H1 (cell line): Measurements from ENCODE around the gene CDKN1A. TPM values are rescaled to one million over a fixed set of nuclear protein-coding genes. Genes with fewer than 3 reads are reported as not detected.

ENCODE experiments used
- CTCF ChIA-PET: fragments of 300-600 bp; sonication (Branson Sonifier 250); formaldehyde crosslinking; loops from one replicate; lab custom pipeline; 2021; ENCODE audit not compliant: partially characterized antibody; lab: Charles Lee
- POLR2A ChIA-PET: fragments of 300-600 bp; sonication (Branson Sonifier 250); formaldehyde crosslinking; loops from one replicate; lab custom pipeline; 2021; ENCODE audit warnings: inconsistent platforms; ENCODE audit not compliant: partially characterized antibody; lab: Charles Lee
- DNase-seq, 2 experiments: peaks; one replicate each; pipeline versions ENCODE4 v3.0.0 to v3.0.0-alpha.2; 2010 to 2022; ENCODE audit warnings: low spot score in 2 of 2, low read depth in 1 of 2, mixed read lengths in 1 of 2
- FAIRE-seq: peaks from 2 replicates; lab custom pipeline; 2011; peaks lifted over from hg19 to GRCh38; lab: Jason Lieb, UNC
- H2AFZ ChIP-seq: 2 replicates; pipeline ENCODE4 v1.8.1; 2012; ENCODE audit warnings: low read length, inconsistent platforms
- H2AK5ac ChIP-seq: 2 replicates; pipeline ENCODE4 v1.6.1; 2013; ENCODE audit warnings: low read depth, low read length
- H2BK120ac ChIP-seq: replicated peaks from 2 replicates; pipeline ENCODE3; 2013; ENCODE audit warnings: low read depth, low read length, inconsistent platforms
- H2BK12ac ChIP-seq: 2 replicates; pipeline ENCODE4 v1.6.1; 2013; ENCODE audit warnings: low read depth, low read length
- H2BK15ac ChIP-seq: 2 replicates; pipeline ENCODE4 v1.6.1; 2013; ENCODE audit warnings: low read length
- H2BK20ac ChIP-seq: 2 replicates; pipeline ENCODE4 v1.6.1; 2013; ENCODE audit warnings: low read length
- H2BK5ac ChIP-seq: 2 replicates; pipeline ENCODE4 v1.6.1; 2013; ENCODE audit warnings: low read depth, low read length
- H3K14ac ChIP-seq: 2 replicates; pipeline ENCODE4 v1.6.1; 2013; ENCODE audit warnings: inconsistent platforms; ENCODE audit not compliant: insufficient read length
- H3K18ac ChIP-seq: 2 replicates; pipeline ENCODE4 v1.6.1; 2013; ENCODE audit warnings: low read length; ENCODE audit errors: extremely low read depth
- H3K23ac ChIP-seq: 2 replicates; pipeline ENCODE4 v1.6.1; 2013; ENCODE audit warnings: inconsistent platforms; ENCODE audit not compliant: insufficient read length
- H3K23me2 ChIP-seq: 2 replicates; pipeline ENCODE4 v1.6.1; 2013; ENCODE audit warnings: low read depth, low read length
- H3K27ac ChIP-seq: 2 replicates; pipeline ENCODE4 v1.6.1; 2011; ENCODE audit warnings: low read depth, low read length, inconsistent platforms
- H3K27me3 ChIP-seq, 4 experiments: replicated peaks in 1 of 4; 1 replicate in 1 of 4; 2 replicates in 3 of 4; pipeline versions ENCODE4 v1.6.1 to v1.8.1; 2011 to 2013; ENCODE audit warnings: low read length in 3 of 4, mild to moderate bottlenecking in 3 of 4, inconsistent platforms in 2 of 4, mixed read lengths in 2 of 4, moderate library complexity in 1 of 4; ENCODE audit not compliant: control insufficient read depth in 3 of 4, insufficient read depth in 3 of 4; ENCODE audit errors: extremely low read depth in 1 of 4
- H3K36me3 ChIP-seq, 4 experiments: 2 replicates each; pipeline versions ENCODE4 v1.6.1 to v1.8.1; 2011 to 2013; ENCODE audit warnings: mild to moderate bottlenecking in 4 of 4, low read length in 3 of 4, moderate library complexity in 2 of 4, control low read depth in 1 of 4, inconsistent platforms in 1 of 4; ENCODE audit not compliant: insufficient read depth in 4 of 4, control insufficient read depth in 2 of 4
- H3K4ac ChIP-seq: replicated peaks from 2 replicates; pipeline ENCODE3; 2013; ENCODE audit warnings: low read length, low read depth, mixed read lengths, inconsistent platforms; ENCODE audit not compliant: insufficient read length
- H3K4me1 ChIP-seq, 4 experiments: replicated peaks in 1 of 4; 1 replicate in 1 of 4; 2 replicates in 3 of 4; pipeline versions ENCODE4 v1.6.1 to v1.8.1; 2011 to 2013; ENCODE audit warnings: low read length in 3 of 4, inconsistent platforms in 2 of 4, mixed read lengths in 1 of 4; ENCODE audit not compliant: insufficient read depth in 4 of 4, control insufficient read depth in 3 of 4
- H3K4me2 ChIP-seq, 2 experiments: 2 replicates each; pipeline versions ENCODE4 v1.6.1 to v1.8.1; 2011 to 2013; ENCODE audit warnings: low read depth in 2 of 2, low read length in 2 of 2, control low read depth in 1 of 2, inconsistent platforms in 1 of 2, mild to moderate bottlenecking in 1 of 2; ENCODE audit not compliant: insufficient read depth in 1 of 2
- H3K4me3 ChIP-seq, 4 experiments: fragments of 200-600, 300-600 bp in 1 of 4; sonication (generic), shearing (Covaris generic), sonication (Bioruptor Twin) in 1 of 4; 2 replicates each; pipeline versions ENCODE4 v1.5.1 to v1.8.1; 2011 to 2016; ENCODE audit warnings: low read length in 4 of 4, low read depth in 3 of 4, control low read depth in 2 of 4, inconsistent platforms in 2 of 4, mild to moderate bottlenecking in 2 of 4, mixed read lengths in 1 of 4, moderate library complexity in 1 of 4; ENCODE audit not compliant: insufficient read depth in 2 of 4; ENCODE audit errors: extremely low read depth in 1 of 4
- H3K56ac ChIP-seq: replicated peaks from 2 replicates; pipeline ENCODE3; 2013; ENCODE audit warnings: low read depth, mild to moderate bottlenecking, mixed read lengths, low read length, inconsistent platforms; ENCODE audit not compliant: insufficient read length
- H3K79me1 ChIP-seq: 2 replicates; pipeline ENCODE4 v1.6.1; 2013; ENCODE audit warnings: low read depth, low read length, control low read depth
- H3K79me2 ChIP-seq, 2 experiments: 2 replicates each; pipeline versions ENCODE4 v1.6.1 to v1.8.1; 2012 to 2013; ENCODE audit warnings: low read length in 2 of 2, mild to moderate bottlenecking in 2 of 2, inconsistent platforms in 1 of 2; ENCODE audit not compliant: insufficient read depth in 2 of 2, control insufficient read depth in 1 of 2
- H3K9ac ChIP-seq, 4 experiments: replicated peaks in 1 of 4; 1 replicate in 1 of 4; 2 replicates in 3 of 4; pipeline versions ENCODE4 v1.6.1 to v1.8.1; 2011 to 2013; ENCODE audit warnings: low read depth in 3 of 4, low read length in 3 of 4, control low read depth in 2 of 4, mild to moderate bottlenecking in 2 of 4, moderate library complexity in 2 of 4, inconsistent platforms in 1 of 4; ENCODE audit errors: extremely low read depth in 1 of 4
- H3K9me3 ChIP-seq, 2 experiments: 2 replicates each; pipeline versions ENCODE4 v1.6.1 to v1.8.1; 2012 to 2013; ENCODE audit warnings: mild to moderate bottlenecking in 2 of 2, moderate library complexity in 2 of 2, control low read depth in 1 of 2, inconsistent platforms in 1 of 2, low read depth in 1 of 2, low read length in 1 of 2, mixed read lengths in 1 of 2; ENCODE audit not compliant: insufficient read depth in 2 of 2
- H4K20me1 ChIP-seq, 2 experiments: replicated peaks in 1 of 2; 2 replicates each; pipeline versions ENCODE3 to v1.8.1; 2011 to 2013; ENCODE audit warnings: inconsistent platforms in 2 of 2, low read length in 2 of 2, mild to moderate bottlenecking in 1 of 2; ENCODE audit not compliant: insufficient read depth in 2 of 2, control insufficient read depth in 1 of 2
- H4K5ac ChIP-seq: 2 replicates; pipeline ENCODE4 v1.6.1; 2013; ENCODE audit warnings: low read length, low read depth, mixed read lengths, inconsistent platforms; ENCODE audit not compliant: insufficient read length
- H4K8ac ChIP-seq: 2 replicates; pipeline ENCODE4 v1.8.0; 2013; ENCODE audit warnings: mild to moderate bottlenecking, moderate library complexity, low read length, inconsistent platforms; ENCODE audit not compliant: insufficient read depth; ENCODE audit errors: extremely low read depth
- H4K91ac ChIP-seq: replicated peaks from 2 replicates; pipeline ENCODE3; 2013; ENCODE audit warnings: low read length, mixed read lengths, inconsistent platforms; ENCODE audit not compliant: insufficient read length
- BACH1 ChIP-seq: IDR thresholded peaks from 2 replicates; pipeline ENCODE4 v1.6.1; 2012; ENCODE audit warnings: low read length, improper control_type of control experiment
- CEBPB ChIP-seq: IDR thresholded peaks from 2 replicates; pipeline ENCODE4 v1.6.1; 2012; ENCODE audit warnings: low read depth, low read length
- HDAC6 ChIP-seq: IDR thresholded peaks from one replicate; pipeline ENCODE4 v1.7.1; 2012; ENCODE audit warnings: low read depth, mild to moderate bottlenecking, inconsistent platforms, low read length, moderate library complexity
- SIRT6 ChIP-seq: IDR thresholded peaks from one replicate; pipeline ENCODE4 v1.7.1; 2012; ENCODE audit warnings: low read length, inconsistent platforms
- SUZ12 ChIP-seq: fragments of 200-600 bp; sonication (generic); IDR thresholded peaks from 2 replicates; pipeline ENCODE4 v1.6.1; 2012; ENCODE audit warnings: mild to moderate bottlenecking, inconsistent platforms, low read length, moderate library complexity, mixed read lengths
- TAF7 ChIP-seq: optimal IDR thresholded peaks from 2 replicates; pipeline ENCODE3; 2011; ENCODE audit warnings: low read depth, mild to moderate bottlenecking, inconsistent platforms, low read length, moderate library complexity, borderline replicate concordance
- TEAD4 ChIP-seq: IDR thresholded peaks from 2 replicates; pipeline ENCODE4 v1.6.1; 2012; ENCODE audit warnings: low read depth, low read length, inconsistent platforms, mixed read lengths
- WGBS, 2 experiments: shearing (Covaris generic) in 1 of 2; methylation state at CpG; one replicate each; pipeline versions ENCODE4 v1.1.6 to v1.1.7; 2013 to 2015; ENCODE audit warnings: low lambda C conversion rate in 2 of 2, mixed read lengths in 2 of 2, inconsistent platforms in 1 of 2, low coverage in 1 of 2, missing lambda C conversion rate in 1 of 2; ENCODE audit not compliant: insufficient replicate concordance in 2 of 2, insufficient coverage in 1 of 2, insufficient read length in 1 of 2; ENCODE audit errors: extremely low coverage in 1 of 2, missing lambda C conversion rate in 1 of 2; 5-methylcytosine and 5-hydroxymethylcytosine counted together
- polyA plus RNA-seq, 7 experiments: library from polyadenylated mRNA; depleted of rRNA in 3 of 7; stranded (reverse) in 5 of 7; unstranded in 2 of 7; fragments of >200 nt in 5 of 7; fragments of 200-250 nt in 2 of 7; gene quantifications; 1 replicate in 5 of 7; 2 replicates in 1 of 7; 4 replicates in 1 of 7; pipeline versions ENCODE4 v1.2.1 to v1.2.3, GENCODE V29; 2011 to 2013; ENCODE audit warnings: missing spikeins in 2 of 7, mixed read lengths in 2 of 7
- total RNA-seq: library from RNA; stranded (reverse); fragmentation: NEBNext Ultra II Directional; extraction: Animal tissue kit (Norgen Biotek cat#: 25700); gene quantifications from 2 replicates; pipeline ENCODE4 v1.2.1, GENCODE V29; 2021
- TF ChIP-seq, protein P1 (sequence below): IDR thresholded peaks from 2 replicates; pipeline ENCODE4 v1.6.1; 2012; ENCODE audit warnings: inconsistent platforms
- TF ChIP-seq, protein P2 (sequence below), 3 experiments: IDR thresholded peaks; 1 replicate in 2 of 3; 2 replicates in 1 of 3; pipeline versions ENCODE4 v1.5.1 to v1.6.1; 2011; ENCODE audit warnings: low read length in 3 of 3, mild to moderate bottlenecking in 3 of 3, inconsistent platforms in 2 of 3, low read depth in 1 of 3, moderate library complexity in 1 of 3; ENCODE audit not compliant: insufficient read depth in 1 of 3; ENCODE audit errors: control extremely low read depth in 1 of 3

Gene CDKN1A
- total and polyA plus RNA-seq, 2 of the 8 experiments (the other 6 are each of a cell fraction or from before 2014, with no cell fraction given): 15.2 to 36.0 TPM

DNA sequence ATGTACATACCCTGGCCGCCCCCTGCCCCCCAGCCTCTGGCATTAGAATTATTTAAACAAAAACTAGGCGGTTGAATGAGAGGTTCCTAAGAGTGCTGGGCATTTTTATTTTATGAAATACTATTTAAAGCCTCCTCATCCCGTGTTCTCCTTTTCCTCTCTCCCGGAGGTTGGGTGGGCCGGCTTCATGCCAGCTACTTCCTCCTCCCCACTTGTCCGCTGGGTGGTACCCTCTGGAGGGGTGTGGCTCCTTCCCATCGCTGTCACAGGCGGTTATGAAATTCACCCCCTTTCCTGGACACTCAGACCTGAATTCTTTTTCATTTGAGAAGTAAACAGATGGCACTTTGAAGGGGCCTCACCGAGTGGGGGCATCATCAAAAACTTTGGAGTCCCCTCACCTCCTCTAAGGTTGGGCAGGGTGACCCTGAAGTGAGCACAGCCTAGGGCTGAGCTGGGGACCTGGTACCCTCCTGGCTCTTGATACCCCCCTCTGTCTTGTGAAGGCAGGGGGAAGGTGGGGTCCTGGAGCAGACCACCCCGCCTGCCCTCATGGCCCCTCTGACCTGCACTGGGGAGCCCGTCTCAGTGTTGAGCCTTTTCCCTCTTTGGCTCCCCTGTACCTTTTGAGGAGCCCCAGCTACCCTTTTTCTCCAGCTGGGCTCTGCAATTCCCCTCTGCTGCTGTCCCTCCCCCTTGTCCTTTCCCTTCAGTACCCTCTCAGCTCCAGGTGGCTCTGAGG, 7.6 kb downstream of the CDKN1A start:
- H3K79me2 ChIP-seq: peaks cover 0 to 16% of the 10 kb centered on the region in 2 experiments; a peak in 2 of 4 replicates
- H3K23ac ChIP-seq: no peak overlapping the region
- H3K56ac ChIP-seq: no peak overlapping the region
- H3K4me2 ChIP-seq: no peak overlapping the region
- FAIRE-seq (no peak), DNase-seq (no peak)
- H4K91ac ChIP-seq: no peak overlapping the region
- H3K36me3 ChIP-seq: peaks cover 4 to 30% (median 19%) of the 10 kb centered on the region in 4 experiments; a peak in 7 of 8 replicates
- H2AFZ ChIP-seq: no peak overlapping the region
- H3K9ac ChIP-seq: no peak overlapping the region
- no peak overlapping the region for H3K18ac ChIP-seq
- H2BK5ac ChIP-seq: no peak overlapping the region
- H3K9me3 ChIP-seq: no peaks in the 10 kb centered on the region
- H4K5ac ChIP-seq: no peak overlapping the region
- H3K23me2 ChIP-seq: no peaks in the 10 kb centered on the region
- ChIA-PET CTCF (interaction anchor here (1.0 to 1.6 kb wide), 5 partner anchors 9 to 62 kb away, joined by 3 to 4 read pairs (median 3); partner anchors contain the start of gene RAB44), POLR2A (interaction anchor here (1.6 kb wide), 1 partner anchor 82 kb away, joined by 4 read pairs; no protein-coding TSS in a partner anchor)
- no peak overlapping the region for H3K14ac ChIP-seq
- H3K4ac ChIP-seq: no peak overlapping the region
- H2BK12ac ChIP-seq: no peak overlapping the region
- no peaks in the 10 kb centered on the region for H3K27me3 ChIP-seq
- H2BK15ac ChIP-seq: no peak overlapping the region
- no peak overlapping the region for H2BK120ac ChIP-seq
- H3K4me3 ChIP-seq: no peak overlapping the region
- WGBS, 2 experiments: 85% methylated on average over 11 of the region's 11 CpGs; no CpG with 5 or more reads in 1 of the 2 experiments
- H4K8ac ChIP-seq: no peak overlapping the region; the same call in 1 of the 2 replicates
- no peak overlapping the region for H2AK5ac ChIP-seq
- no peak overlapping the region for H2BK20ac ChIP-seq
- peaks cover 0 to 18% of the 10 kb centered on the region in 2 experiments for H4K20me1 ChIP-seq
- H3K4me1 ChIP-seq: peaks cover 0 to 5% (median 2%) of the 10 kb centered on the region in 4 experiments; a peak in 3 of 7 replicates
- H3K79me1 ChIP-seq: no peaks in the 10 kb centered on the region
- H3K27ac ChIP-seq: no peak overlapping the region
- no peak for TF ChIP-seq CEBPB
- no peak for TF ChIP-seq SUZ12
- TF ChIP-seq TAF7: no peak
- TF ChIP-seq, protein P1, sequence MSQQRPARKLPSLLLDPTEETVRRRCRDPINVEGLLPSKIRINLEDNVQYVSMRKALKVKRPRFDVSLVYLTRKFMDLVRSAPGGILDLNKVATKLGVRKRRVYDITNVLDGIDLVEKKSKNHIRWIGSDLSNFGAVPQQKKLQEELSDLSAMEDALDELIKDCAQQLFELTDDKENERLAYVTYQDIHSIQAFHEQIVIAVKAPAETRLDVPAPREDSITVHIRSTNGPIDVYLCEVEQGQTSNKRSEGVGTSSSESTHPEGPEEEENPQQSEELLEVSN: no peak
- TF ChIP-seq, protein P2, sequence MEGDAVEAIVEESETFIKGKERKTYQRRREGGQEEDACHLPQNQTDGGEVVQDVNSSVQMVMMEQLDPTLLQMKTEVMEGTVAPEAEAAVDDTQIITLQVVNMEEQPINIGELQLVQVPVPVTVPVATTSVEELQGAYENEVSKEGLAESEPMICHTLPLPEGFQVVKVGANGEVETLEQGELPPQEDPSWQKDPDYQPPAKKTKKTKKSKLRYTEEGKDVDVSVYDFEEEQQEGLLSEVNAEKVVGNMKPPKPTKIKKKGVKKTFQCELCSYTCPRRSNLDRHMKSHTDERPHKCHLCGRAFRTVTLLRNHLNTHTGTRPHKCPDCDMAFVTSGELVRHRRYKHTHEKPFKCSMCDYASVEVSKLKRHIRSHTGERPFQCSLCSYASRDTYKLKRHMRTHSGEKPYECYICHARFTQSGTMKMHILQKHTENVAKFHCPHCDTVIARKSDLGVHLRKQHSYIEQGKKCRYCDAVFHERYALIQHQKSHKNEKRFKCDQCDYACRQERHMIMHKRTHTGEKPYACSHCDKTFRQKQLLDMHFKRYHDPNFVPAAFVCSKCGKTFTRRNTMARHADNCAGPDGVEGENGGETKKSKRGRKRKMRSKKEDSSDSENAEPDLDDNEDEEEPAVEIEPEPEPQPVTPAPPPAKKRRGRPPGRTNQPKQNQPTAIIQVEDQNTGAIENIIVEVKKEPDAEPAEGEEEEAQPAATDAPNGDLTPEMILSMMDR (IDR thresholded peaks at IDR 0.05; ENCODE audit: control extremely low read depth in 1 of 3, insufficient read depth in 1 of 3, low read depth in 1 of 3, low read length in 3 of 3): no peak
- TF ChIP-seq SIRT6: no peak
- no peak for TF ChIP-seq HDAC6
- no peak for TF ChIP-seq TEAD4
- TF ChIP-seq BACH1: no peak
